Activated T-cell treated with anti-CD3 and anti-CD28 coated beads for 24 hours (primary cell): Measurements from ENCODE around the gene ADAM12.
"Not testable (repeated sequence)": the region's sequence is repeated elsewhere in the genome, so short reads cannot be mapped to it uniquely, and the experiment has no call there.

ENCODE experiments used
- DNase-seq: peaks from one replicate; pipeline ENCODE4 v3.0.0-alpha.2; 2020; ENCODE audit warnings: low read depth

ADAM12 gene

DNA sequence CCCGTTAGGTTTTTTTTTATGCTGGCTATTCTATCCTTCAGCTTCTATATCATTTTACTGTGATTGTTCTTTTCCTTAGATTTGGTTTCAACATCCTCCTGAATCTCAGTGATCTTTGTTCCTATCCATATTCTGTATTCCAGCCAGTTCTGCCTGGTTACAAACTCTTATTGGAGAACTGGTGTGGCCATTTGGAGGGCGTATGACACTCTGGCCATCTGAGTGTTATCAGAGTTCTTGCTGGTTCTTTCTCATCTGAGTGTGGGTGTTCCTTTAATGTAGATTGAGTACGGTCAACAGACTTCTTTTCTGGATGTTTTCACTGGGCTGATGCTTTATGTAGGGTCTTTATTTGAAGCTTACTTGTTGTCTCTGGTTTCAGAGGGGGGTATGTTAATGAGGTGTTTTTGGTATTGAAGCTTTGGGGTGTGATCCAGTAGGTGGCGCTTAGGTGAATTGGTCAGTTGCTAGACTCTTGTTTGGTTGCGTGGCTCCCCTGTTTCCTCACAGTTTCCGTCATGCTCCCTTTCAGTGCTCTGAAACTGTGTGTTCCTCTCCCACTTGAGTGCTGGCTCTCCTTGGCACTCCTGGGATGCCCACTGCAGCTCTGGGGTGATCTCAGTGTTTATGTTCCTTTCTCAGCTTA is 411.2 kb downstream of the ADAM12 start:
- DNase-seq, result no peak

DNA sequence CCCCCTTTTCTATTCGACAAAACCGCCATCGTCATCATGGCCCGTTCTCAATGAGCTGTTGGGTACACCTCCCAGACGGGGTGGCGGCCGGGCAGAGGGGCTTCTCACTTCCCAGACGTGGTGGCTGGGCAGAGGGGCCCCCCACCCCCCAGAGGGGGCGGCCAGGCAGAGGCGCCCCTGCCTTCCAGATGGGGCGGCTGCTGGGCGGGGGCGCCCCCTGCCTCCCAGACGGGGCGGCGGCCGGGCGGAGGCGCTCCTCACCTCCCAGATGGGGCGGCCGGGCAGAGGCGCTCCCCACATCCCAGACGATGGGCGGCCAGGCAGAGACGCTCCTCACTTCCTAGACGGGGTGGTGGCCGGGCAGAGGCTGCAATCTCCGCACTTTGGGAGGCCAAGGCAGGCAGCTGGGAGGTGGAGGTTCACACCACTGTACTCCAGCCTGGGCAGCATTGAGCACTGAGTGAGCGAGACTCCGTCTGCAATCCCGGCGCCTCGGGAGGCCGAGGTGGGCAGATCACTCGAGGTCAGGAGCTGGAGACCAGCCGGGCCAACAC is 418.1 kb downstream of the ADAM12 start:
- DNase-seq, result not testable (repeated sequence)

DNA sequence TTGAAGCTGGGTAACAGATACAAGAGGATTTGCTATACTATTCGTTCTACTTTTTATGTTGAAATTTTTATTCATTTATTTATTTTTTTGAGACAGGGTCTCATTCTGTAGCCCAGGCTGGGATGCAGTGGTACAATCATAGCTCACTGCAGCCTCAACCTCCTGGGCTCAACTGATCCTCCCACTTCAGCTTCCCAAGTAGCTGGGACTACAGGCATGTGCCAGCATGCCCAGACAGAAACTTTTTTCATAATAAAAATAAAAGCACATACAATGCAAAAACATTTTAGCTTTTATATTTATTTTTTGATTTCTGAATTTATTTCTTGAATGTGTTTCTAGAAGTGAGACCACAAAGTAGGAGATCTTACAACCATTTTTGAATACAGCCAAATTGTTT is 420.7 kb downstream of the ADAM12 start:
- DNase-seq, result no peak

DNA sequence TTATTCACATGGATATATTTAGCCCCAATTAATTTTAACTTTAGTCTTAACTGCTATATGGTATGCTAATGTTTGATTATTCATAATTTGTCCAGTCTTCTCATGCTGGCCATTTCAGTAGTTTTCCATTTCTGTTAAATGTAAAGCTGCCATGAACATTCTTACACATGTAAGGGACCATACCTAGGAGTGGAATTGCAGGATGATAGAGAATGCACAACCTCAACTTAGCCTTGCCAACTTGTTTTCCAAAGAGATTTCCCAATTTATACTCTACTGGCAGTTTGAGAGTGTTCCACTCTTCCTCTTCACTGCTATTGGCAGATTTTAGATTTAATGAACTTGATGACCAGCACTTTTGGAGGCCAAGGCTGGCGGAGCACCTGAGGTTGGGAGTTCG is 423.7 kb downstream of the ADAM12 start:
- no peak for DNase-seq
